ENCODE measurements around the gene KRTAP1-1.
"Not testable (repeated sequence)": the region's sequence is repeated elsewhere in the genome, so short reads cannot be mapped to it uniquely, and the experiment has no call there.

The KRTAP1-1 gene

GRCh38 chr17:41060052-41060604, 18.9 kb upstream of the KRTAP1-1 start, which contains the start of gene KRTAP2-3:
Gene KRTAP2-3, minus strand, starts transcription at chr17:41060114. Its CDS starts 64 bp downstream, at chr17:41060050.
- DNase-seq (ENCODE audit: low read depth) = no peak
- H3K4me3 ChIP-seq (ENCODE audit: low read depth, low read length) = no peak within 1 kb of the TSS
- TF ChIP-seq CTCF (IDR thresholded peaks at IDR 0.05; ENCODE audit: control insufficient read depth, extremely low read depth, insufficient read depth) = no peak

GRCh38 chr17:41059276-41060051, 18.2 kb upstream of the KRTAP1-1 start:
- DNase-seq (ENCODE audit: low read depth); H3K4me3 ChIP-seq (ENCODE audit: low read depth, low read length): not testable (repeated sequence)

- no peak for DNase-seq (ENCODE audit: low read depth)
- TF ChIP-seq CTCF (IDR thresholded peaks at IDR 0.05; ENCODE audit: control insufficient read depth, extremely low read depth, insufficient read depth) = no peak
- H3K4me3 ChIP-seq (ENCODE audit: low read depth, low read length) = no peak overlapping the region
These were observed 17.5 kb upstream of the KRTAP1-1 start for GRCh38 chr17:41058741-41059140.

- no peak overlapping the region for H3K4me3 ChIP-seq (ENCODE audit: low read depth, low read length)
- DNase-seq (ENCODE audit: low read depth) = no peak
- no peak for TF ChIP-seq CTCF (IDR thresholded peaks at IDR 0.05; ENCODE audit: control insufficient read depth, extremely low read depth, insufficient read depth)
These were observed 16.3 kb upstream of the KRTAP1-1 start for GRCh38 chr17:41057547-41057946.

GRCh38 chr17:41055130-41055529, 13.9 kb upstream of the KRTAP1-1 start, which contains the start of gene KRTAP2-2:
Gene KRTAP2-2, minus strand, starts transcription at chr17:41055230. Its CDS starts 19 bp downstream, at chr17:41055211.
- H3K4me3 ChIP-seq (ENCODE audit: low read depth, low read length); DNase-seq (ENCODE audit: low read depth): not testable (repeated sequence)

GRCh38 chr17:41054556-41054955, 13.3 kb upstream of the KRTAP1-1 start:
- DNase-seq (ENCODE audit: low read depth); H3K4me3 ChIP-seq (ENCODE audit: low read depth, low read length): not testable (repeated sequence)

GRCh38 chr17:41054025-41054424, 12.8 kb upstream of the KRTAP1-1 start:
- no peak for DNase-seq (ENCODE audit: low read depth)
- TF ChIP-seq CTCF (IDR thresholded peaks at IDR 0.05; ENCODE audit: control insufficient read depth, extremely low read depth, insufficient read depth) = no peak
- no peak overlapping the region for H3K4me3 ChIP-seq (ENCODE audit: low read depth, low read length)

GRCh38 chr17:41052566-41052965, 11.3 kb upstream of the KRTAP1-1 start:
- no peak for DNase-seq (ENCODE audit: low read depth)

More at GRCh38 chr17:41052566-41052965, 11.3 kb upstream of the KRTAP1-1 start:
- no peak for TF ChIP-seq CTCF (IDR thresholded peaks at IDR 0.05; ENCODE audit: control insufficient read depth, extremely low read depth, insufficient read depth)
- H3K4me3 ChIP-seq (ENCODE audit: low read depth, low read length) = no peak overlapping the region
